Stimulated activated CD4-positive, alpha-beta T cell treated with anti-CD3 and anti-CD28 coated beads, Interleukin-1b, Interleukin-23, amount 100 ng/mL, for 1 hour (primary cell): ENCODE measurements around the gene ZNF597.
A peak's percentile ranks its signal among the peaks of the same experiment; 100 is the strongest.

Experiments used
- DNase-seq, 2 donors: peaks; one replicate each; pipeline ENCODE4 v3.0.0-alpha.2; 2020; ENCODE audit warnings: low read depth in 2 of 2

Gene ZNF597

DNA sequence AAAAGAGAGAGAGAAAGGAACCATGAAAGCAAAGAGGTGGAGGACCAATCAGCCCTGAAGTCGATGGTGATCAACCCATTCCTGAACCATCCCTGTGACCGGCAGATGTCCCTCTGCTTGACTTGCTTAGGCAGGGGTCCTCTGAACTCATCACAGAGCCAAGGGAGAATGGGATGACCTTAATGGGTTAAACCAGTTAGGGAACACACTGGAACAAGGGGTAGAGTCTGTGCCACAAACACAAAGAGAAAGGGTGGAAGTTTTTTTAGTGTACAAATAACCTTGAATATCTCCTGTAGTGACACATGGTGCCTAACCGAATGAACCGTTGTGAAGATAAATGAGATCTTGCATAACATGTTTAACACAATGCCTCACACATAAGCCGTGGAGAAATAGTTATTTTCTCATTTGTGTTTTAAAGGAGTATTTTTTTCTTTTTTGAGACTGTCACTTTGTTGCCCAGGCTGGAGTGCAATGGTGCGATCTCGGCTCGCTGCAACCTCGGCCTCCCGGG is 11.4 kb upstream of the ZNF597 start:
- DNase-seq, result no peak

- DNase-seq, result no peak
These were observed 10.8 kb upstream of the ZNF597 start for GRCh38 chr16:3454093-3454492.

DNA sequence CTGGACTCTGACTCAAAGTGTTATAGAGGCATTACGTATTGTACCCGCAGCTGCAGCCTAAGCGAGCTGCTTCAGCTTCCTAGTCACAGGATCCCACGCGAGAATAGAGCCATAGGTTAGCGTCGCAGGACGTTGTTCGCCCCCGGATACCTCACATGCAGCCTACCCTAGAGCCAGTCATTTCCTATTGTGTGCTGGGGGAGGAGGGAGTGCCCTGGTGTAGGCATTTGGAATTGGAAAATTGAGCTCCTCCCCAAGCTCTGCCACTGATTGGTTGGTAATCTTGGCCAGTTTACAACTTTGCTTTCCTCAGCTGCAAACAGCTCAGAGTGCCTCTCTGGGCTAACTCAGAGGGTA is 706 bp upstream of the ZNF597 start:
- DNase-seq, result no peak

DNA sequence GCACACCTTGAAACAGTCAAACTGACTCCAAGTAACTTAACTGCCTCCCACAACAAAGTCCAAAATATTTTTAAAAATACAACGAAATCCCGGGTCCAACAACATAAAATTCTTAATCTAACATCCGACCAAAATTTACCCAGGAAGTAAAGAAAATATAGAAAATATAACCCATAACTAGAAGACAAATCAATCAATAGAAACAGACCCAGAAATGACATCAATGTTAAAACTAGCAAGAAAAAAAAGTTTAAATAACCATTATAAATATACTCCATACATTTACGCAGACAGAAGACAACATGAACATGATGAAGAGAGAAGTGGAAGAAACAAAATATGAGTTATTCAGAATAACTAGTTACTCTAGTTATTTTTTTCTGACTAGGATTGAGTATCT is 3.7 kb downstream of the ZNF597 start:
- no peak for DNase-seq

DNA sequence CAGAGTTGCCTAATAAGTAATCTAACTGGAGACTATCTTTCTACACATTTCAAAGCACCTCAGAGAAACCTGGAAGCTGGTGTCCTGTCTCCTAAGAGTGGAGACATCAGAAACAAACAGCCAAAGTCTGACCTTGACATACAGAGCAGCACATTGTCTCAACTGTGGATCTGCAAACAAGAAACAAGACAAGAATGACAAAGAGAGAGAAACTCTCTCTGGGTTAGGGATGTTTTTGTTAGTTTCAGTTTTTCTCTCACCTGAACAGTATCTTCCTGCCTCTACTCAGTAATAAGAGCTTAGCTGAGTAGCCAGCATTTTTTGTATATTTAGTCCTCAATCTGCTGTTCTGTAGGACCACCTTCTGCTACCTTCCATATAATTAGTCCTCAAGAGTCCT is 8.9 kb downstream of the ZNF597 start:
- no peak for DNase-seq

DNA sequence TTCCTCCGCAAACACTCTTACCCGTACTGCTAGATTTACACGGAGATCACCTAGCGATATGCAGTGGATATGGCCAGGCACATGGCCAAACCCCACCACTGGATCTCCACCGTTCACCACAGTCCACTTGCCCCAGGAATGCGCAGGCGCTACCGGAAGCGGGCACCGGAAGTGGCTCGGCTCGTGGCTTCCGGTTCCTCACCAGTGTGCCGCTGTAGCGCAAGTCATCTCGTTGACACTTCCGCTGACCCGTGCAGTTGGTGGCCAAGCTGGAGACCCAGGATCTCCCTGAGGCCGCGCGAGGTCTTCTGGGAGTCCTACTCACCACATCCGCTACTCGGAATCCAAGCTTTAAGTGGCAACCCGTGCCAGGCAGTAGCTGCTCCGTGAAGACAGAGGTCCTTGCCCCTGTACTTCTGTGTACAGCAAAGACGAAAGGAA is 11.5 kb downstream of the ZNF597 start:
- no peak for DNase-seq

DNA sequence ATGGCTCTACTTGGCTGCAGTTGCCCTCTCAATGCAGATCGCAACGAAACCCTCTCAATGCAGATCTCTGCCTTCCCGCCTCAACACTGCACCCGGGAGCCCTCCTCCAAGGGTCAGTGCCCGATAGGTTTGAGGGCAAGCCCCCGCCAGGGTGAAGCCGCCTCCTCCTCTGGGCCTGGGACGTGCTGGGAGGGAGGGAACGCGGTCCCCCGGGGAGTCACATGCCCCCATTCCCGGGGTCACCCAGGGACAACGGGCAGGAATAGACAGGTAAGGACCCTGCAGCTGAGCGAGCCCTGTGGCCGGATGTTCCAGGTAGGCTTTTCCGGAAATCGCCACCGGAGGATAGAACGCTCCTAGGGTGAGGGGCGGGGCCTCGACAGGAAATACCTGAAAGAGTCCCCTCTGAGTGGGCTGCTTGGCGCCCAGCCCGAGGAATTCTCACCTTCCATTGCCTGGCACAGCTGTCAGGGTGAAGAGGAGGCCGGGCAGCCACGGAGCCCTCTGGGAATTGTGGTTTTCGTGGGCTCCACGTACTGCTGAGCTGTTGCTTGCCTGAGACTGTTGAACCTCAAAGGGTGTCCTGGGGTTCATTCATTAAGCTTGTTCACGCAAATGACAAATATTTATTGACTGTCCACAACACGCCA is 29.4 kb downstream of the ZNF597 start:
- DNase-seq, result no peak

GRCh38 chr16:3408561-3409197 is 34.6 kb downstream of the ZNF597 start:
- DNase-seq, result no peak

GRCh38 chr16:3401719-3402397 is 41.4 kb downstream of the ZNF597 start:
- no peak for DNase-seq

DNA sequence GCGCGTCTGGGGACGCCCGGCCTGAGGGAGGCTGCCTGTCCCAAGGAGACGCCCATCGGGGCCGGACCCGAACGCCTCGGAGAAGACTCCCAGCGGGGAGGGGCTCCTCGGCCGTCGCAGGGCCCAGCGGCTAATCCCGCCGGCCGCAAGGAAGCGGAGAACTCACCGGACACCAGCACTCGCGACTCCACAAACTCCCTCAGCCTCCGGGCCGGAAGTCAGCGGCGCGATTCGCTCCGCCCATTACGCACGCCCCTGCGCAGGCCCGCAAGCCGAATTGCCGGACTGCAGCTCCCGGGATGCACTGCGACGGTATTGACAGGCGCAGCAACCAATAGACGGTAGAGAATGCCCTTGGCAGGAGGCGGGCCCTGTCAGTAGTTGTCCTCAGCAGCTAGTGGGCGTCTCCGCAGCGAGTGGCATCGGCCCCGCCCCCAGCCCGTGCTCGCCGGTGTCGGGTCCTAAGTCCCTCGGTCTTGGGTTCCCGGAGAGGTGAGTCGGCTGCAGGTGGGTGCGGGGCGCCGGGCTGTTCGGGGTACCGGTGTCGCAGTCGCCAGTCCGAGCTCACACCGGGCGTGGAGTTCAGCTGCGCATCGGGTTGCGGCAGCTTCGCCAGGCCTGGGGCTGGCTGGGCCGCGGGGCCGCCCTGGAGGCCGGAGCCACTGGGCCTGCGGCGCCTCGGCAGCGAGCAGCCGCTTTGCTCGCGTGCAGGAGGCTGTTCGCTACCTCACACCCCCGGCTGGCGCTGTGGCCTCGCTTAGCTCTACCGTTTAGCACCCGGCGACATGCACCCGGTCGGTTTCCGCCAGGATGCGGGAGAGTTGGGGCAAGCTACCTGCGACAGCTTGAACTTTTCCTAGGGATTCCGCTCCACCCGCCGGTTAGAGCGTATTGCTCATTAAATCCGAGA is 42.3 kb downstream of the ZNF597 start, which contains the start of the genes ZNF174 and ZSCAN32:
Gene ZNF174, plus strand, starts transcription at position 437 of the 910 bp plus-strand sequence. CDS start 790 bp downstream, outside the sequence.
Gene ZSCAN32, minus strand, starts transcription at position 226 of the 910 bp plus-strand sequence. CDS start 3,447 bp downstream, outside the sequence.
- peak; percentile 94 for DNase-seq

DNA sequence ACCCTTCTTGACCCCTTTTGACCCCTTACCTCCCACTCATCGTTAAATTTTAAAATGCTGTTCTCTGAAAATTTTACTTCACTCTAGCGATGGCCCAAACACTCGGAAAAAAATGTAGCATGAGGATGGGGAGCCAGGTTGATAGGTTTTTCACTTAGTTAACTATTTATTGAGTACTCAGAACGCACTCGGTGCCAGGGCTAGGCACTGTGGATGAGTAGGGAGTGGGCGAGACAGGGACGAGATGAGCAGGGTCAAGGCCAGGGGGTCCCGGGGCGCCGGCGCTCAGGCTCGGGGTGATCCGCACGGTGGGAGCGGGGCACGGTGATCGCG is 42.9 kb downstream of the ZNF597 start:
- no peak for DNase-seq

GRCh38 chr16:3389663-3390338 is 53.5 kb downstream of the ZNF597 start:
- no peak for DNase-seq

DNA sequence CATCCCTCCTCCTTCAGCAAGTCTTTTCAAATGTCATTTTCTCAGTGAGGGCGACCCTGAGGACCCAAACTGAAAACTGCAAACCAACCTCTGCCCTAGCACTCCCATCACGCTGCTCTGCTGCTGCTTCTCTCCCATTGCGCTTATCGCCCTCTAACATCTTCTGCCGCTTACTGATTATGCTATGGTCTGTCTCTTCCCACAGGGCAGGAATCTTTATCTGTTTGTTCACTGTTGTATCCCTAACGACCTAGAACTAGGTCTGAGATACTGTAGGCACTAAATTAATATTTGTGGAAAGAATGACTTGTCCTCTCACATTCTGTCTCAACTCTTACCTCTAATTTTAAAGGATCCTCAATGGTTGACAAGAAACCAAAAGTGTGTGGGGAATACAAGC is 55.0 kb downstream of the ZNF597 start:
- DNase-seq, result no peak

GRCh38 chr16:3383045-3383448 is 60.3 kb downstream of the ZNF597 start:
- DNase-seq, result no peak
